Common myeloid progenitor, CD34-positive (primary cell): ENCODE results near the gene CACNB2.

Experiments
- CTCF ChIA-PET: fragments of 350-600 bp; sonication (Branson Sonifier 250); formaldehyde crosslinking; loops from one replicate; lab custom pipeline; 2021; ENCODE audit warnings: antibody characterized with exemption; lab: Charles Lee
- POLR2A ChIA-PET: fragments of 350-600 bp; sonication (Branson Sonifier 250); formaldehyde crosslinking; loops from one replicate; lab custom pipeline; 2021; ENCODE audit warnings: antibody characterized with exemption; lab: Charles Lee
- DNase-seq, 3 donors: peaks; one replicate each; pipeline versions ENCODE4 v3.0.0 to v3.0.0-alpha.2; 2013
- H3K27ac ChIP-seq, 2 experiments: 1 replicate in 1 of 2; 2 replicates in 1 of 2; pipeline ENCODE4 v1.7.0; 2013; ENCODE audit warnings: inconsistent platforms in 2 of 2, low read length in 2 of 2, mild to moderate bottlenecking in 2 of 2, low read depth in 1 of 2, moderate library complexity in 1 of 2; ENCODE audit not compliant: severe bottlenecking in 2 of 2, insufficient read depth in 1 of 2, poor library complexity in 1 of 2
- H3K27me3 ChIP-seq, 5 experiments: replicated peaks in 2 of 5; 1 replicate in 3 of 5; 2 replicates in 2 of 5; pipeline versions ENCODE4 v1.6.1 to v1.7.0; 2013; ENCODE audit warnings: low read length in 4 of 5, mild to moderate bottlenecking in 2 of 5, moderate library complexity in 2 of 5, inconsistent platforms in 1 of 5; ENCODE audit not compliant: insufficient read depth in 5 of 5, control insufficient read depth in 4 of 5
- H3K36me3 ChIP-seq, 4 experiments: 1 replicate in 2 of 4; 2 replicates in 2 of 4; pipeline versions ENCODE4 v1.6.1 to v1.7.0; 2013; ENCODE audit warnings: low read length in 3 of 4, control low read depth in 1 of 4, mild to moderate bottlenecking in 1 of 4; ENCODE audit not compliant: control insufficient read depth in 4 of 4, insufficient read depth in 4 of 4
- H3K4me1 ChIP-seq, 4 experiments: 1 replicate in 3 of 4; 2 replicates in 1 of 4; pipeline versions ENCODE4 v1.6.1 to v1.7.1; 2013; ENCODE audit warnings: low read length in 3 of 4, mild to moderate bottlenecking in 3 of 4, control low read depth in 1 of 4, inconsistent platforms in 1 of 4, moderate library complexity in 1 of 4; ENCODE audit not compliant: control insufficient read depth in 4 of 4, insufficient read depth in 4 of 4; ENCODE audit errors: control extremely low read depth in 1 of 4
- H3K4me3 ChIP-seq, 7 experiments: 1 replicate in 4 of 7; 2 replicates in 3 of 7; pipeline versions ENCODE4 v1.5.1 to v1.7.0; 2013; ENCODE audit warnings: mild to moderate bottlenecking in 7 of 7, low read length in 6 of 7, moderate library complexity in 6 of 7, inconsistent platforms in 2 of 7, low read depth in 2 of 7, control low read depth in 1 of 7; ENCODE audit not compliant: insufficient read depth in 4 of 7, control insufficient read depth in 1 of 7; ENCODE audit errors: extremely low read depth in 1 of 7
- H3K9me3 ChIP-seq, 5 experiments: 1 replicate in 4 of 5; 2 replicates in 1 of 5; pipeline versions ENCODE4 v1.6.1 to v1.7.1; 2013; ENCODE audit warnings: low read length in 4 of 5, mild to moderate bottlenecking in 2 of 5, inconsistent platforms in 1 of 5, low read depth in 1 of 5, moderate library complexity in 1 of 5; ENCODE audit not compliant: control insufficient read depth in 4 of 5, insufficient read depth in 2 of 5; ENCODE audit errors: control extremely low read depth in 1 of 5
- WGBS: methylation state at CpG from one replicate; pipeline ENCODE4 v1.1.5; 2013; ENCODE audit not compliant: insufficient coverage; 5-methylcytosine and 5-hydroxymethylcytosine counted together

Gene CACNB2

DNA sequence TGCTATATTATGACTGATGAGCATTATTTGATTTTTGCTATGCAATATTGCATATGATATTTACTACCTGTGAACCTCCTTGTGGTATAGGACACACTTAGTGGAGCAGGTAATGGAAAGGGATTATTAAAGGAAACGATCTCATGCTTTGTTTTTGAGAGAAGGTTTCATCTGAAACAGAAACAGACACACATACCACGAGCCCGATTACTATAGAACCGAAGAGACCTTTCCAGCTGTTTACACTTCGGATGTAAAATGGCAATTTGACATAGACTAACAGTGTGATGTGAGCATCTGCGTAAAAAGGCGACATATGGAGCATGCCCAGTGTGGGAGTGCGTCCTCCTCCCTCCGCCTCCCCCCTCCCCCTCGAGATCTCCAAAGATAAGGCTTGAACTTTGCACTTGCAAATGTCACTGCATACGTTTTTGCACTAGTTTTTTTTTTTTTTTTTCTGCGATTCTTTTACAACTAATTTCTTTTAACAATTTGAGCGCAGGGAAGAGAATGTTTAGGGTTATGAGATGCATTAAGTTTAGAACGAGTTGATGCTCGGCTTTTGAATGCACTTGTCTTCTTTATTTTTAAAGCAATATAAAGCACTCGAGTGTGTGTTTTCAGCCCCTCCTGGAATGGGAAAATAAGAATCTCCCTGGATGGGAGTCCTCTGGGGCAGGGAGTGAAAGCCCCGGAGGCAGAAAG lies 260.1 kb downstream of the CACNB2 start:
- Histone ChIP-seq H3K9me3 (no peaks in the 10 kb centered on the region), H3K36me3 (no peaks in the 10 kb centered on the region), H3K4me1 (peaks cover 0 to 11% (median 2%) of the 10 kb centered on the region in 4 experiments), H3K27ac (no peak overlapping the region), H3K27me3 (peaks cover 0 to 18% (median 6%) of the 10 kb centered on the region in 5 experiments), H3K4me3 (peak overlapping the region in 3 of 7 experiments; percentile 30 to 59 (median 41))
- POLR2A ChIA-PET: no interaction called here
- WGBS: 29% methylated on average over 7 of the region's 17 CpGs
- CTCF ChIA-PET: no interaction called here
- peak; percentile 19 to 44 (median 35) for DNase-seq

DNA sequence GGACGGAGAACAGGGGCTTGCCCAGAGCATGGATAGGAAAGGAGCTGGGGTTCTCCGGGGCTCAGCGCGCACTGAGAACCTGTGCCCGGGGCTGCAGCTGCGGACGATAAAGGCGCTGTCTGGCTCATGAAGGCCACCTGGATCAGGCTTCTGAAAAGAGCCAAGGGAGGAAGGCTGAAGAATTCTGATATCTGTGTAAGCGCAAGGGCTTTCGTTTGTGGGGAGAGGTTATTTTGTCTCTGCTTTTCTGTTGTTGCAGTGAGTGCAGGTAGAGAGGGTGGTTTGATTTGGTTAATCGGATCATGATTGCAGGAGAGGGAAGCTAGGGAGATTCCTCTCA lies 260.7 kb downstream of the CACNB2 start:
- CTCF ChIA-PET: no interaction called here
- no peak overlapping the region for H3K27ac ChIP-seq
- POLR2A ChIA-PET: no interaction called here

DNA sequence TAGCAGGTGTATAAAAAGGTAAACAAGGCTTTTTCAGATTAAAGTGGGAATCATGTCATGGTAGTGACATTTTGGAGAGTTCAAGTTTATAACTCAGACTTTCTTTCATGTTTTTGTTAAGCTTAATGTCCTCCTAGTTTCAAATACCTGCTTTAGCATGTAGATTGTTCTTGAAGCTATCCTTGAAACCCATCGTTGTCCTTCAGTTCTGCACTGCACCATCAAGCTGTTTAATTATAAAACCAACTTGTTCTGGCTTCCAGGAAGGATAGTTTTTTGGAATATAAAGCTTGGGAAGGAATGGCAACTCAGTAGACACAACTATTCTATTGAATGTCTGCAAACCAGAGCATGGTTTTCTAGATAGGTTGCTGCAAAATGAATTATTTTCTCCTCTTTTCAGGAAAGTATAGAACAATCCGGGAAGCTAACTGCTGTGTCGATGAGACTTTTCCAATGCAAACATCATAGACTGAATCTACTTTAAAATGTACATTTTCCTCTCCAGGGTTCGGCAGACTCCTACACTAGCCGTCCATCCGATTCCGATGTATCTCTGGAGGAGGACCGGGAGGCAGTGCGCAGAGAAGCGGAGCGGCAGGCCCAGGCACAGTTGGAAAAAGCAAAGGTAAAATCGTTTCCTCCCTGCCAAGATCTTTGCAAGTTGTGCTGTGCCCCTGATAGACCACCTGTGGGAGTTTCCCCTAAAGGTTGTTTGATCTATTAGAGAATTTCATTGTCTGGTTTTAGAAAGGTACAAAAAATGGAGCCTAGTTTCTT lies 261.4 kb downstream of the CACNB2 start:
- no peak overlapping the region for H3K4me3 ChIP-seq
- no peak overlapping the region for H3K27ac ChIP-seq
- peaks cover 0 to 11% (median 2%) of the 10 kb centered on the region in 4 experiments for H3K4me1 ChIP-seq
- POLR2A ChIA-PET: no interaction called here
- DNase-seq: no peak
- WGBS: 94% methylated on average over 10 of the region's 12 CpGs
- H3K9me3 ChIP-seq: no peaks in the 10 kb centered on the region
- CTCF ChIA-PET: no interaction called here
- peaks cover 0 to 18% (median 6%) of the 10 kb centered on the region in 5 experiments for H3K27me3 ChIP-seq
- no peaks in the 10 kb centered on the region for H3K36me3 ChIP-seq

More for the DNA sequence above, 260.7 kb downstream of the CACNB2 start:
- Histone ChIP-seq H3K4me1 (peaks cover 0 to 11% (median 2%) of the 10 kb centered on the region in 4 experiments), H3K9me3 (no peaks in the 10 kb centered on the region), H3K36me3 (no peaks in the 10 kb centered on the region), H3K4me3 (peak overlapping the region in 4 of 7 experiments; percentile 19 to 59 (median 36)), H3K27me3 (peaks cover 0 to 18% (median 6%) of the 10 kb centered on the region in 5 experiments)
- WGBS: 35% methylated on average over 6 of the region's 11 CpGs
- peak in 2 of 3 donors; percentile 28 to 37 for DNase-seq

DNA sequence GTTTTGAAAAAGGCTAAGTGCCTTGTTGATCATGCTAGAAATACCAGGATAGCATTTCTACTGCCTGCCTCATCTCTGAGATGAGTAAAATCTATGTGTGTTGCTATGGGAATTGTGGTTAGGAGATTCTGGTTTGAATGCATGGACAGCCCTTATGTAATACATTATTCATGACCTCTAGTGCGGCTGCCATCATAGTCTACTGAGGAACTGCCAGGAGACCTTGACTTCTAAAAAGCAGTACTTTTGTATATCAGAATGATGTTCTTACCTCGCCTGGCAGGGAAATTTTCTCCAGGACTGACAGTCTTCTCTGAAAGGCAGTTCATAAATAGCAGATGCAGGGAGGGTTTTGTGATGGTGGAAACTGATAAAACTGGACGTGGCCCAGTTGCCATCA lies 262.6 kb downstream of the CACNB2 start:
- Histone ChIP-seq H3K36me3 (no peaks in the 10 kb centered on the region), H3K27me3 (peaks cover 0 to 18% (median 6%) of the 10 kb centered on the region in 5 experiments), H3K9me3 (no peaks in the 10 kb centered on the region), H3K4me3 (no peak overlapping the region), H3K4me1 (peaks cover 0 to 11% (median 2%) of the 10 kb centered on the region in 4 experiments), H3K27ac (no peak overlapping the region)
- WGBS: 93% methylated on average over 3 of the region's 3 CpGs
- no peak for DNase-seq
- ChIA-PET CTCF (no interaction called here), POLR2A (no interaction called here)

DNA sequence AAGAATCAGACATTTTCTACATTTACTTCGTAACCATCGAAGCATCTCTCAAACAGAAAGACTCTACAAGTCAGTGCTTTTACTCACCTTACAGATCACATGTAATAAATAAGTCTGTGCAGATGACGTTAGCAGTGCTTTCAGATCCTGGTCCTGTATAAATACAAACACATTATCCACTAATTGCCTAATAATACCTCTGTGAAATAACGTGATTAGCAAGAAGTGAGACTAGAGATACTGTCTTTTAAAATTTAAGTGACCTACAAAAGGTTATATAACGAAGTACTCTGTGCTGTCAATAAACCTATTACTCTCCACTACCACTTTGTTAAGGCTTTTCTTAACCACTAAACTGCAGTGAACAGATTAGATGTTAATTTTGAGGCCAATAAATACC lies 264.3 kb downstream of the CACNB2 start:
- peaks cover 0 to 2% (median 0%) of the 10 kb centered on the region in 4 experiments for H3K36me3 ChIP-seq
- CTCF ChIA-PET: no interaction called here
- peaks cover 0 to 11% (median 6%) of the 10 kb centered on the region in 5 experiments for H3K27me3 ChIP-seq
- no peak overlapping the region for H3K27ac ChIP-seq
- H3K4me3 ChIP-seq: no peak overlapping the region
- DNase-seq: no peak
- H3K4me1 ChIP-seq: peaks cover 0 to 12% (median 3%) of the 10 kb centered on the region in 4 experiments
- WGBS: 95% methylated on average over 2 of the region's 5 CpGs
- POLR2A ChIA-PET: no interaction called here
- H3K9me3 ChIP-seq: no peaks in the 10 kb centered on the region

DNA sequence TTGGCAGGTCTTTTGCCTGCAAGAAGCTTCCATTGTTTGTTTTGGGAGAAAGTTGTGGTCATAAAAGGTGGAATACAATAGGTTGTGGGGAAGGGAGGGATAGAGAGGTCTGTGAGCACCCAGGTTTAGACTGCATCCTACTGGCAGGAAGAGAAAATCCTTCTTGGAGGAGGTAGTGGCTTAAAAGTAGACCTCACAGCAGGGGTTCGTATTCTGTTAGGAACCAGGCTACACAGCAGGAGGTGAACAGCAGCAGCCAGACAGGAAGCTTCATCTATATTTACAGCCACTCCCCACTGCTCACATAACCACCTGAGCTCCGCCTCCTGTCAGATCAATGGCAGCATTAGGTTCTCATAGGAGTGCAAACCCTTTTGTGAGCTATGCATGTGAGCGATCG lies 265.9 kb downstream of the CACNB2 start:
- Histone ChIP-seq H3K36me3 (peaks cover 0 to 2% (median 0%) of the 10 kb centered on the region in 4 experiments), H3K27me3 (peaks cover 0 to 5% (median 1%) of the 10 kb centered on the region in 5 experiments), H3K27ac (no peak overlapping the region), H3K9me3 (no peaks in the 10 kb centered on the region), H3K4me1 (peaks cover 0 to 11% (median 3%) of the 10 kb centered on the region in 4 experiments), H3K4me3 (no peak overlapping the region)
- ChIA-PET CTCF (no interaction called here), POLR2A (no interaction called here)
- WGBS: 97% methylated on average over 3 of the region's 4 CpGs
- no peak for DNase-seq
